Hepatocyte (in vitro differentiated cells): ENCODE results near the gene NKAIN2. TPM values are rescaled to one million over a fixed set of nuclear protein-coding genes. Genes with fewer than 3 reads are reported as not detected.

Experiments
- DNase-seq: peaks from one replicate; pipeline ENCODE4 v3.0.0-alpha.2; 2016; ENCODE audit warnings: low spot score
- H2AFZ ChIP-seq: fragments of 200-600 bp; sonication (generic); 2 replicates; pipeline ENCODE4 v1.6.0; 2016; ENCODE audit warnings: antibody characterized with exemption, mild to moderate bottlenecking
- H3K27ac ChIP-seq: fragments of 200-600 bp; sonication (generic); 2 replicates; pipeline ENCODE4 v1.5.1; 2016; ENCODE audit warnings: mild to moderate bottlenecking
- H3K27me3 ChIP-seq: fragments of 200-600 bp; sonication (generic); 2 replicates; pipeline ENCODE4 v1.6.1; 2016
- H3K36me3 ChIP-seq: fragments of 200-600 bp; sonication (generic); replicated peaks from 2 replicates; pipeline ENCODE4 v1.5.1; 2016; ENCODE audit warnings: low read depth; ENCODE audit not compliant: insufficient read depth
- H3K4me1 ChIP-seq: fragments of 200-600 bp; sonication (generic); 2 replicates; pipeline ENCODE4 v1.5.1; 2016; ENCODE audit warnings: mild to moderate bottlenecking, moderate library complexity; ENCODE audit not compliant: insufficient read depth
- H3K4me2 ChIP-seq: fragments of 200-600 bp; sonication (generic); 2 replicates; pipeline ENCODE4 v1.6.0; 2016
- H3K4me3 ChIP-seq: fragments of 200-600 bp; sonication (generic); 2 replicates; pipeline ENCODE4 v1.5.1; 2016; ENCODE audit warnings: mild to moderate bottlenecking
- H3K79me2 ChIP-seq: fragments of 200-600 bp; sonication (generic); 2 replicates; pipeline ENCODE4 v1.6.0; 2017; ENCODE audit warnings: mild to moderate bottlenecking
- H3K9me2 ChIP-seq: fragments of 200-600 bp; sonication (generic); replicated peaks from 2 replicates; pipeline ENCODE4 v1.6.0; 2017; ENCODE audit warnings: mild to moderate bottlenecking; ENCODE audit not compliant: insufficient read depth
- H3K9me3 ChIP-seq: fragments of 200-600 bp; sonication (generic); 2 replicates; pipeline ENCODE4 v1.5.1; 2016; ENCODE audit warnings: low read depth, mild to moderate bottlenecking
- H4K20me1 ChIP-seq: fragments of 200-600 bp; sonication (generic); 2 replicates; pipeline ENCODE4 v1.6.0; 2016; ENCODE audit warnings: mild to moderate bottlenecking; ENCODE audit not compliant: insufficient read depth, poor library complexity, severe bottlenecking
- EZH2 ChIP-seq: fragments of 200-600 bp; sonication (generic); IDR thresholded peaks from 2 replicates; pipeline ENCODE4 v1.6.1; 2016; ENCODE audit warnings: antibody characterized with exemption, mild to moderate bottlenecking, borderline replicate concordance
- EZH2phosphoT487 ChIP-seq: fragments of 200-600 bp; sonication (generic); IDR thresholded peaks from one replicate; pipeline ENCODE4 v1.6.1; 2018; ENCODE audit warnings: antibody characterized with exemption, mild to moderate bottlenecking, low read depth, moderate library complexity; ENCODE audit not compliant: unreplicated experiment, severe bottlenecking
- WGBS: methylation state at CpG from one replicate; pipeline ENCODE4 v1.1.6; 2016; ENCODE audit warnings: low lambda C conversion rate; ENCODE audit errors: missing lambda C conversion rate; 5-methylcytosine and 5-hydroxymethylcytosine counted together
- polyA plus RNA-seq: library from polyadenylated mRNA; unstranded; fragments of >200 nt; fragmentation: Nextera tagmentation; extraction: Ambion mirVana; gene quantifications from 2 replicates; pipeline ENCODE4 v1.2.1, GENCODE V29; 2016
- total RNA-seq: library from RNA; depleted of rRNA; stranded (reverse); fragments of >200 nt; gene quantifications from 2 replicates; pipeline ENCODE4 v1.2.3, GENCODE V29; 2014
- TF ChIP-seq, protein P1 (sequence below): fragments of 200-600 bp; sonication (generic); IDR thresholded peaks from 2 replicates; pipeline ENCODE4 v1.5.1; 2016; ENCODE audit warnings: antibody characterized with exemption, mild to moderate bottlenecking; ENCODE audit not compliant: poor library complexity

Gene NKAIN2
- total and polyA plus RNA-seq, 2 experiments from 2014 or later = 0.48 to 2.6 TPM

- TF ChIP-seq, protein P1, sequence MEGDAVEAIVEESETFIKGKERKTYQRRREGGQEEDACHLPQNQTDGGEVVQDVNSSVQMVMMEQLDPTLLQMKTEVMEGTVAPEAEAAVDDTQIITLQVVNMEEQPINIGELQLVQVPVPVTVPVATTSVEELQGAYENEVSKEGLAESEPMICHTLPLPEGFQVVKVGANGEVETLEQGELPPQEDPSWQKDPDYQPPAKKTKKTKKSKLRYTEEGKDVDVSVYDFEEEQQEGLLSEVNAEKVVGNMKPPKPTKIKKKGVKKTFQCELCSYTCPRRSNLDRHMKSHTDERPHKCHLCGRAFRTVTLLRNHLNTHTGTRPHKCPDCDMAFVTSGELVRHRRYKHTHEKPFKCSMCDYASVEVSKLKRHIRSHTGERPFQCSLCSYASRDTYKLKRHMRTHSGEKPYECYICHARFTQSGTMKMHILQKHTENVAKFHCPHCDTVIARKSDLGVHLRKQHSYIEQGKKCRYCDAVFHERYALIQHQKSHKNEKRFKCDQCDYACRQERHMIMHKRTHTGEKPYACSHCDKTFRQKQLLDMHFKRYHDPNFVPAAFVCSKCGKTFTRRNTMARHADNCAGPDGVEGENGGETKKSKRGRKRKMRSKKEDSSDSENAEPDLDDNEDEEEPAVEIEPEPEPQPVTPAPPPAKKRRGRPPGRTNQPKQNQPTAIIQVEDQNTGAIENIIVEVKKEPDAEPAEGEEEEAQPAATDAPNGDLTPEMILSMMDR = no peak
- TF ChIP-seq EZH2phosphoT487 = no peak
- TF ChIP-seq EZH2 = no peak
- Histone ChIP-seq H3K9me2 (no peaks in the 10 kb centered on the region), H3K36me3 (no peaks in the 10 kb centered on the region), H3K4me1 (no peaks in the 10 kb centered on the region), H3K9me3 (no peaks in the 10 kb centered on the region), H4K20me1 (no peaks in the 10 kb centered on the region), H3K4me2 (no peak overlapping the region), H3K27me3 (no peaks in the 10 kb centered on the region), H2AFZ (no peak overlapping the region), H3K27ac (no peak overlapping the region), H3K4me3 (no peak overlapping the region), H3K79me2 (no peaks in the 10 kb centered on the region)
- no peak for DNase-seq
- WGBS = 84% methylated on average over 5 of the region's 5 CpGs
Observed at GRCh38 chr6:124536157-124536841, 732.6 kb downstream of the NKAIN2 start.

DNA sequence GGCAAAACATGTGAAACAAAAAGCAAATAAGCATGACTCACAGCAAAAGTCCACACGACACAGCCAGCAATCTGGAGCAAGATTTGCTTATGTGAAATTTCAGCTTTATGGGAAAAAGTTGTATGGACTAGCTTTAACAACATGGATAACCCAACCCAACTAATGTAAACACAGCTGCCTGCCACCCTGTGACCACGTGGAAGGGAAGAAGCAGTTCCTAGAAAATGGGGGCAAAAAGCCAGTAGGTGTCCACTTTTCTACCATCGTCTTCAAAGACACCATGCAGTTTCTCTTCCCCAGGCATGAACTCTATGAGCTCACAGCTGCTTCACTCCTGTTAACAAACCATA is 733.2 kb downstream of the NKAIN2 start:
- Histone ChIP-seq H3K79me2 (no peaks in the 10 kb centered on the region), H3K4me1 (no peaks in the 10 kb centered on the region), H3K4me2 (no peak overlapping the region), H3K9me3 (no peaks in the 10 kb centered on the region), H3K36me3 (no peaks in the 10 kb centered on the region), H3K27ac (no peak overlapping the region), H3K4me3 (no peak overlapping the region), H2AFZ (no peak overlapping the region), H3K9me2 (no peaks in the 10 kb centered on the region), H3K27me3 (no peaks in the 10 kb centered on the region), H4K20me1 (no peaks in the 10 kb centered on the region)
- peak; percentile 7 for DNase-seq
- TF ChIP-seq, protein P1 = no peak
- TF ChIP-seq EZH2 = no peak
- TF ChIP-seq EZH2phosphoT487 = no peak
- WGBS = 37% methylated on average over 3 of the region's 3 CpGs

DNA sequence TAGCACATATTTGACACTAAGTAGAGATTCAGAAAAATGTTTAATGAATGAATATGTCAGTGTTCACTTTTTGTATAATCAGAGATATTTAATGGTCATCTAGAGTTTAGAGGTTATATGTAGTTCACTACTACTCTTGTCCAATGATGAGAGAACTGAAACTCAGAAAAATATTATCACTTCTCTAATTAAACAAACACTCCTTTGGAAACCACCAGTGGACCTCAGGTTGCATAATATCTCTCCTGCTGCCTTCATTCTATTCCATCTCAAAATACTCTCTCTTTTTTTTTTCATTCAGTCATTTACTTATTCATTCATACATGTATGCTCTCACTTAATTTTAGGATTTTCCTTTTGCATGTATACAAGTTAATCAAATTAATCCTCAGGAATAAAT is 735.4 kb downstream of the NKAIN2 start:
- no peaks in the 10 kb centered on the region for H3K4me1 ChIP-seq
- H3K9me3 ChIP-seq = no peaks in the 10 kb centered on the region
- no peaks in the 10 kb centered on the region for H3K27me3 ChIP-seq
- TF ChIP-seq, protein P1 = no peak
- TF ChIP-seq EZH2phosphoT487 = no peak
- no peak for TF ChIP-seq EZH2
- H3K79me2 ChIP-seq = no peaks in the 10 kb centered on the region
- no peaks in the 10 kb centered on the region for H3K9me2 ChIP-seq
- H2AFZ ChIP-seq = no peak overlapping the region
- DNase-seq = no peak
- H3K4me2 ChIP-seq = no peak overlapping the region
- H3K36me3 ChIP-seq = no peaks in the 10 kb centered on the region
- H4K20me1 ChIP-seq = no peaks in the 10 kb centered on the region
- no peak overlapping the region for H3K4me3 ChIP-seq
- no peak overlapping the region for H3K27ac ChIP-seq
